Nucleus accumbens (tissue), 56 donors: ENCODE results near the gene ISG20L2.
A peak's percentile ranks its signal among the peaks of the same experiment; 100 is the strongest.

Experiments
- DNase-seq, 56 donors: peaks; one replicate each; lab custom pipeline; 2025; lab: John Stamatoyannopoulos, UW

Gene ISG20L2

DNA sequence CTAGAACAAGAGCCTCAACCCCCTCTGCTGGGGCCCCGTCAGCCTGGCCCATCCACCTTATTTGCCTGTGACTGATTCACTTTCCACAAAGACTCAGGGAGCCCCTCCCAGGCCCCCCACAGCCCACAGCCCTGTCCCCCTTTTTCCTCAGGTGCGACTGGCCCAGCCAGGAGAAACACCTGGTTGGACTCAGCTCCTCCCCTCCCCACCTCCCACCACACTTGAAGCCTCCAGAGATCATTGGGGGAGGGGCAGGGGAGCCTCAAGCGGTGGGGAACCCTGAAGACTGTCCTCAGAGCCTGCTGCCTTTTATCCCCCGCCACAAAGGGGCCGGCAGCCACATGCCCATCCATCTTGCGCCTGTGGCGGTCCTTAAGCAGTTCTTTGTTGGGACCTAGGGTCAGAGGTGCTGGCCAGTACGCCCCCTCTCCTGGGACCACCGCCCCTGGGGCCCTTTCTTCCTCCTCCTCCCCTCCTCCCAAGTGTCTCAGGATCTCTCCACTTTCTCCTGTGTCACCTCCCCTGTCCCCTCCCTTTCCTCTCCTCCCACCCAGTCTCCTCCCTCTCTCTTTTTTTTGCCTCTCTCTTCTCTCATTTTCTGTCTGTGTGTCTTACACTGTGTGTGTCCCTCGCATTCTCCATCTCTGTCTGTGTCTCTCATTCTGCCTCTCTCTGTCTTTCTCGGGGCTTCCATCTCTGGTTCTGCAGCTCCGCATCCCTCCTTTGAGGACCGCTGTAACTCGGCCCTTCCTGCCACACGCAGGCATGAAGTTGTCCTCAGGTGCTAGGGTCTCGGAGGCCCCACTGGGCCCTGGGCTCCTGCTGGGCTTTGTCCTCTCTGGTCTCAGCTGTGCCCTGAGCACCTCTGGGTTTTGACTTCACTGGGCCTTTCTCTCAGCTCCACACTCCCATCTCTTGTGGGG is 35.4 kb downstream of the ISG20L2 start:
- no peak for DNase-seq

DNA sequence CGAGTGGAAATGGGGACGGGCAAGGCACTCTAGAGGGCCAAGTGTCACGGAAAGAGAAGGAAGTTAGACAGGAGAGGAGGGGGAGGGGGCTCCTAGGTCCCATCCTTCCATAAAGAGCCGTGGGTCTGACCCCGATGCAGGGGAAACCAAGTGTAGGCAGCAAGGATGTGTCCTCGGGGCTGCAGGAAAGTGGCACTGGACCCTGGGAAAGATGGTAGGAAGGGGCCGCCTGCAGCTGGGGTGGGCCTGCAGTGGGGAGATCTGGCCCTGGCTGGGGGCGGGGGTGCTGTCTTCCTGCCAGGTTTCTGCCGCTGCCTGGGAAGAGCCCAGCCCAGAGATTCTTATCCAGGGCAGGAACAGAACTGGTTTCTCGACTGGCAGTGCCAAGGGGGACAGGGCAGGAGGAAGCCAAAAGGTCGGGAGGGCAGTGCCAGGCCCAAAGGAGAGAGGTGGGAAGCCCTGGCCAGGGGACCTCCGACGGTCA is 36.1 kb downstream of the ISG20L2 start:
- no peak for DNase-seq

DNA sequence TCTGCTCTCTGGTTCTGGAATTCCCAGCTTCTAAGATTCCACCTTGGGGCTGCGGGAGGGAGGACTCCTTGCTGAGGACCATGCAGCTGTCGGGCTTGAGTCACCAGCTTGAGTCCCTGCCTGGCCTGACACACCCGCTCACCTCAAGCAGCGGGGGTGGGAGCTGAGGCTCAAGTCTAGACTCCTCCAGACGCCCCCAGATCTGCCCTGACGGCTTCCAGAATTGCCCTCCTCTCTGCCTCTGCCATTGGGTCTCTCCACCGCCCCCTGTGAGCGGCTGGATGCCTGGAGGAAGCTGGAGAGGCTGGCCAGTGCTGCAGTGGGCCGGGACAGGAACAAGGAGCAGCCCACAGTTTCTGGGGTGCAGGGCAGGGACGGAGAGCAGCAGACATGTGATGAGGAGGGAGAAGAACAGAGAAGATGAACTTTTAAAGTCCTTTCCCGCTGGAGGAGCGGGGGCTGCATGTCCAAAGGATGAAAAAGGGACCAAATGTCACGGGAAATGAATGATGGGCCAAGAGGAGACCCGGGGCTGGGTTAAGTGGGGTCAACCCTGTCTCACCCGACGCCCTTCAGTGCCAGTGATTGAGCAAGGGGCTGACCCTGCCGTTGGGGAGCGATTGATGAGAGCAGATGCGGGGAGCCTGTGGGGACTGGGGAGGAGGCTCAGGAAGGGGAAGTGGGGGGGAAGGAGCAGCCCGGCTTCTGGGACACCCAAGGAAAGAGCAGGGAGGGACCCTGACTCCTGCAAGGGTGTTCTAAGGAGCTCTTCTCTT is 36.7 kb downstream of the ISG20L2 start:
- DNase-seq, result no peak

DNA sequence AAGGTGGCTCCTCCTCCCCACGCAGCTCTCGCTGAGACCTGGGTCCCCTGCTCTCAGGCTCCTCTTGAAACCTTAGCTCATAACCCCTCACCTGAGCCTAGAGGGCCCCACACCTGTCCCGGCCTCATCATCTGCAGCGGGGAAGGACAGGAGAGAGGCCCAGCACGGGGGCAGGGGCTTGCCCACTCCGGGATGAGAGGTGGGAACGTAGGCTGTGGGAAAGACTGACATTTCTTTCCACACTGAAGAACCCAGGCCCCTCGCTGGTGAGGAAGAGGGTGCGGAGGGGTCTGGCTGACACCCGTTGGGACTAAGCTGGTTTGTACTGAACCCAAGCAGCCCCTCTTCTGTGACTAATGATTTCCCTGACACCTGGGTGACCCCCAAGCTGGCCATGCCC is 37.4 kb downstream of the ISG20L2 start:
- no peak for DNase-seq

DNA sequence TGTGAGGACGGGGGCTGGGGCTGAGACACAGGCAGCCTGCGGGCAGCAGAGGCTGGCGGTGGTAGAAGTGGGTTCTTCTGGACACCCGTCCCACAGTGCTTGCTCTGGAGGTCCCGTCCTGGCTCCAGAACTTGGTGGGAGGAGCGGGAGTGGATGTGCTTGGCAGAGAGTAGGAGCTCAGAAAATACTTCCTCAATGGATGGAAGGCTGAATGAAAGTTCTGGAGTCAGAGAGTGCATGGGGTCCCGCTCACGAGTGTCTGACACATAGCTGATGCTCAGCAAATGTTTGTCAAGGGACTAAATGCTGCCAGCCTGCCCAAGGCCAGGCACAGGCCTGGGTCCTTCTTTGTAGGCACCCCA is 37.9 kb downstream of the ISG20L2 start:
- no peak for DNase-seq

DNA sequence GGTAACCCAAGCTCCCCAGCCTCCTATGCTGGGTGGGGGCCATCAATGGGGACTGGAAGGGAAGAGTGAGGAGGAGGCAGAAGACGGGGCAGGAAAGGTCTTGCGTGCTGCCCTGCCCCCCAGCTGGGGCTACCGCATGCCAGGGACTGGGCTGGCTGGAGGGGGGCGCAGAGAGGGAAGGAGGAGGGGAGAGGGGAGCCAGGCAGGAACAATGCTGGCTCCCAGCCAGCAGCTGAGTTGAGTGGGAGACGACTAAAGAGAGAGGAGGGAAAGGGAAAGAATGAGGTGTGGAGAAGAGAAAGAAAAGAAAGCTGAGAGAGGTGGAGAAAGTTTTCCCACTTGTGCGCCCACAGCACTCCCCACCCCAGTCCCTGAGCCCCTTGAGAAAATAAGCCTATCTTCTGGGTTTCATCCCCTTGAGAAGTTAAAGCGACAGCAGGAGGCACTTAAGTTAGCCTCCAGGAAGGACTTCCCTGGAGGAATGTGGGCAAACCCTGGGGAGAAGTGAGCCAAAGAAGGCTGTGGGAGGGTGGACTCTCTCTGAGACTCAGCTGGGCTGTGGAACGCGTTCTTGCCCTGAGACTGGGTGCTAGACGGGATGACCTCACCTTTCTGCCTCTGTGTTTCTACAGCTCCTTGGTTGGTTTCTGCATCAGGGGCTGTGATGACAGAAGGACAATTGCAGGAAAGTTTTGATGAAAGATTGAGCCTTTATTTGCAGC is 38.5 kb downstream of the ISG20L2 start:
- no peak for DNase-seq

DNA sequence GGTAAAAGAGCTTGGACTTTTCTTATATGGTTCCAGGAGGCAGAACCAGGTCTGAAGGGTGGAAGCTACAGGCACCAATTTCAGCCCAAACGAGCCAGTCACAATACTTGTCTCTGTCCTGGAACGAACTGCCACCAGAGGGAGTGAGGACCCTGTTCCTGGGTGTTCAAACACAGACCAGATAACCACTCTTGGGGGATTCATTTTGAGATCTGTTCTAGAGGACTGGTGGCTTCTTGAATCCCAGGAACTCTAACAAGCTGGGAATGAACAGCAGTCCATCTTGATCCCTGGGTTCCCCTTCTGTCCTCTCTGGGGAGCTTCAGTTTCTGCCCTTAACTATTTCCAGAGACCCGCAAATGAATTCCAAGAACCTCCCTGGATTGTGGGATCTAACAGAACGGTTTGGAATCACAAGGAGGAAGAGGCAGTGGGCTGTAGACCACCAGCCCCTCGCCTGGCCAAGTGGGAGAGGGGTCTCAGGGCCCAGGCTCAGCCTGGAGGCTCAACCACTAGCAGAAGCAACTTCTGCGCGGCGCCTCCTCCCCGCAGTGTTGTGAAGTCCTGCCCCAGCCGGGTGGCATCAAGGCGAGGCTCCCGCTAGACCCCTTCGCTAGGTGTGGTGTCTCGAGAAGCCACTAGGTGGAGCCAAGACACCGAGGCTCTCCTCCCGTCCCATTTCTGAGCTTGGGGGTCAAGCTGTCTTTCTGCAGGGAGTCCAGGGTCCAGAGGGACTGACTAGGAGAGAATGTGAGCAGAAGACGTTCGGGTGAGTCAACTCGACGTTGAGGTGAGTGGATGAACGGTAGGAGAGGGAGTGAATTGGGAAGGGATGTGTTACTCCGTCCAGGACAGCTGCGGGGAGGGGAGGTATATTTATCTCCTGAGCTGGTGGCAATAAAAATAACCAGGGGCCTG is 39.3 kb downstream of the ISG20L2 start:
- DNase-seq, result peak in 48 of 56 donors; percentile 9 to 79 (median 42)

DNA sequence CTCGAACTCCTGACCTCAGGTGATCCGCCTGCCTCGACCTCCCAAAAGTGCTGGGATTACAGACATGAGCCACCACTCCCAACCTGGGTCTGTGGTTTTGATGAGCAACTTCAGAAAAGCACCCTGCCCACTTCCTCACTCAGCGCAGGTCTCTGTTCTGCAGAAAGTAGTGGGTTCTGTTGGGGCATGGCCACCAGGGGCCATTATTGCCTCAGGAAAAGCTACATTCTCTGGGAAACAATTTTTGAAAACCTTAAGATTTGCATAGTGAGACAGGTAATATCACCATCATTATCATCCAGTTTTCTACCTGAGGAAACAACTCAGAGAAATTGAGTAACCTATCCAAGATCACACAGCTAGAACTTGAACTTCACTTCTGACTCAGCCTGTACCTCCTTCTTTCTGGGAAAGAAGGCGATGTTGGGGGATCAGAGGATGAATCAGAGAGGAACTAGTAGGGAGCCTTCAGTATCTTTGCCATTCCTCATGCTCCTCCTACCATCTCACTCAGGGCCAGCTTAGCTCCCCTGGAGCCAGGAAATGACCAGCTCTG is 44.3 kb downstream of the ISG20L2 start:
- DNase-seq, result no peak

DNA sequence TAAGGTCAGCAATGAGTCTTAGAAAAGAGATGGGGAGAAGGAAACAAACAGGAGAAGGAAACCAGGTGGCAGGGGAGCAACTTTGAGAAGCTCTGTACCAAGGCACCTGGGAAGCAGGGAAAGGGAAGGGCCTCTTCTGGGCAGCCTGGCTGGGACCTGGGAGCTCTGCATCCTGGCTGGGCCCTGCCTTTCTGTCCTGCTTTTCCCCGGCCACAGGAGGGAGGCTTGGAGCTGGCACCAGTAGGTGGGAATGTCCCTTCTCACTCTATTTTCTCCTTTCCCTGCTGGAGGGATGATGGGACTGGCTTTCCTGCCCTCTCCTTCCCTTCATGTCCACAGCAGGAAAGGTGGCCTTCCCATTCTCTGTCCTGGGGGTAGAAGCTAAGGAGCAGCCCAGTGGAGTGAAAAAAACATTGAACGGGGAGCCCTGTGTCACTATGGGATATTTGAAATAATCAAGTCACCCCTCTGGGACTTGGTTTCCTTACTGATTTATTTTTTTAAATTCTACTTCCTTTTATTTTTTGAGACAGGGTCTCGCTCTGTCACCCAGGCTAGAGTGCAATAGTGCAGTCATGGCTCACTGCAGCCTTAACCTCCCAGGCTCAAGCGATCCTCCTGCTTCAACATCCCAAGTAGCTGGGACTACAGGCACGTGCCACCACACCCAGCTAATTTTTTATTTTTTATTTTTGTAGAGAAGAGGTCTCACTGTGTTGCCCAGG is 46.2 kb downstream of the ISG20L2 start:
- no peak for DNase-seq

DNA sequence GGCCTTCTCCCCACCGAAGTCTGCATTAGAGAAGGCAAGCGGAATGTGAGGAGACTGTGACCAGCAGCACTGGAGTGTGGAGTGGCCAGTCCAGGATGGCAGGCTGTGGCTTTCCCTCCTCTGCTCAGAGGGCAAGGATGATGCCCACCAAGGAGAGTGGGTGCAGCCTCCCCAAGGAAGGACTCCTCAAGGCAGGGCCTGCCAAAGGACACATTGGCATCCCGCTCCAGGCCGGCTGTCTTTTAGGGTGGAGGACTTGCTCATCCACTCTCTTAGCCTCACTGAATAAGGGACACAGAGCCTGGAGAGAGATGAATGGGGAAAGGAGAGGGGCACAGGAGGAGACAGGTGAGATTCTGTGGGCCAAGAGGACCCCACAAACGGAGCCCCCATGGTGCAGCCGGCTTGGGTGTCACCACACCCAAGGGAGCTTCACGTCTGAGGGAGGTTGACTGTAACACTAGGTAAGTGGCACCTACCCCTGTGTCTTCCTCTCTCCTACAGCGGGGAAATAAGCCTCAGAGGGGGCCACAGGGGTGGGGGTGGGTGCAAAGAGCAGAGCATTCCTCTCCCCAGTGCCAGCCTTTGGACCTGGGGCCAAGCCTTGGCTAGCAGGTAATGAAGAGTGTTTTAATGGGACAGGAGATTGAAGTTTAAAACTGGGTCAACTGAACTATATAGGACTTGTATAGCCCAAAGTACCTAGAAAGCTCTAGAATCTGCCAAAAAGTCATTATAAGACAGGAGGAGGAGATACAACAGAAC is 47.2 kb downstream of the ISG20L2 start:
- DNase-seq, result no peak

DNA sequence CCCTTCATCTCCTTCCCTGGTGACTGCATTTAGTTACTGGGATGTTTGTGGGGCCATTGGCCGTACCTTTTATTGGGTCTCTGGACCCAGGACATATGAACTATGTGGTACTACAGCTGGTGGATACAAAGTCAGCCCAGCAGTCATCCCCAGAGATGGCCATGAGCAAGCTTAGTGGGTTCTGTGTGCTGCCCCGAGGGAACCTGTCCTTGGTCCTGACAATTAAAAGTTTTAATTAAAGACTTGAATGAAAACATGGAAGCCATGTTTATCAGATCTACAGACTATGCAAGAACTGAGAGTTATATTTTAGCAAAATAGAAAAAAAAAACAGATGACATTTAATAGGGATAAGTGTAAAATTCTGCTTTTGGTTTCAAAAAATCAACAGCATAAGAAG is 48.5 kb downstream of the ISG20L2 start:
- no peak for DNase-seq

DNA sequence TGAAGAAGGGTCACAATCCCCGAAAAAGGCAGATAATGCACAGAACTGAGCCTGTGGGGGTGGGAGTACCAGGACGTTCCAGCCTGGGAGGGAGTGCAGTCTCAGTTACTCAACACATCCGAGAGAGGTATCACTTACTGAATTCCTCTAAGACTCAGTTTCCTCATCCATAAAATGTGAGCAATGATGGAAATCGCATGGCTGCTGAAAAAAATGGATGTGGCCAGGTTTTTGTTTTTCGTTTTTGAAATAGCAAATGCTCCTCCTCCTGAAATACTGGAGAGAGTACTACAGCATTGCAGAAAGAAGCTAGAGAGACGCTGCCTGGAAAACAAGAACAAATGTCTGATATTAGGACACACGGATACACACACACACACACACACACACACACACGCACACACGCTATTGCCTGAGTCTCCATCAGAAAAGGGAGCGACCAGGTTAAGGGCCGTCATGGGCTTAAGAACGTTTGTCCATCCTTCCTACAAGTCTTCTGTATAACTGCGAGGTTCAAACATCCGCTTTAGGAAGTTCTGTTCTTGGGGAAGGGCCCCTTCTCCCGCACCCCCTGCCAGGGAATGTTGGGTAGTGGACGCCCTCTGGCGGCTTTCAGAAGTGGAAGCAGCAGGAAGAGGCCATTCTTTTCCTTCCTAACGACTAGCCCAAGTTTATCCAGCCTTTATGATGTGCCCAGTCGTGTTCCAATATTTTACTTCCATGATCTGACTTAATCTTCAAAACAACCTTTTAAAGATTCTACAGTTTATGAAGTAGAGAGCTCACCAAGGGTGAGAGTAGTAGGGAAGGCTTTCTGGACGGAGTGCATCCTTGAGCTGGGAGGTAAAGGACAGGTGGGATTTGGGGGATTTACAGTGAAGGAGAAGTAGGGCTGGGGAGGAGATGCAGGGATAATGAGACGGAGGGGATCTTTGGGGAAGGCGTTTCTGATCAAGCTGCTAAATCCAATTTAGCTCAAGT is 50.7 kb downstream of the ISG20L2 start:
- peak in 47 of 56 donors; percentile 9 to 82 (median 45) for DNase-seq

DNA sequence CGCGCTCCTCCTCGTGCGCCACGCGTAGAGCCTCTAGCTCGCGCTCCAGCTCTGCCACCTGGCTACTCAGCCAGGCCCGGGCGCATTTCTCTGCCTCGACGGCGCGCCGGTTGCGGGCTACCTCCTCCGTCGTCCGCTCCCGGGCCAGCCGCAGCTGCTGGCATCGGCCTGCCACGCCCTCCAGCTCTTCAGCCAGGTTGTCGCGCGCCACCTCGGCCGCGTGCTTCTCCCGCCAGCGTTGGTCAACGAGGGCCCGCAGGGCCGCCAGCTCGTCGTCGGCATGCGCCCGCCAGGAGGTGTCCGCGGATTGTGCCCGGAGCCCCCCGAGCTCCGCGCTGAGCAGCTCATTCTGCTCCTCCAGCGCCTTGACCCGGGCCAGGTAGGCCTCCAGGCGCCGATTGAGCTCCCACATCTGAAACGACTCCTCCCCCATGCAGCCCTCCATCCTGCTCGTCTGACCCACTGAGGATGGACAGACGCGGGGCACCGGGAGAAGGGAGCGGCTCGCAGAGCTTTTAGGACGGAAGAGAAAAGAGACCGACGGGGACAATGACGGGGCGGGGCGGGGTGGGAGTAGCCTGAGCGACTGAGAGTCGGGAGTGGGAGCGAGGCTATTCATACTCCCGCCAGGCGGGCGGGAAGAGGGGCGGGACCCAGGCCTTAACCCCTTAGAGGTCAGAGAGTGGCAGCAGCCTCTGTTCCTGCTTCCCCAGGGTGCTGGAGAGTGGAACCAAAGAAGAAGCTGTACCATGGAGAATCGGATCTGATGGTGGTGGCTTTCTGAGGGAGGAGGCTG is 51.5 kb downstream of the ISG20L2 start, which contains the start of gene NES:
TSS of gene NES (minus strand) at position 588 of the 796 bp plus-strand sequence. CDS start at position 445, 143 bp downstream.
- peak in 43 of 56 donors; percentile 18 to 75 (median 39) for DNase-seq

DNA sequence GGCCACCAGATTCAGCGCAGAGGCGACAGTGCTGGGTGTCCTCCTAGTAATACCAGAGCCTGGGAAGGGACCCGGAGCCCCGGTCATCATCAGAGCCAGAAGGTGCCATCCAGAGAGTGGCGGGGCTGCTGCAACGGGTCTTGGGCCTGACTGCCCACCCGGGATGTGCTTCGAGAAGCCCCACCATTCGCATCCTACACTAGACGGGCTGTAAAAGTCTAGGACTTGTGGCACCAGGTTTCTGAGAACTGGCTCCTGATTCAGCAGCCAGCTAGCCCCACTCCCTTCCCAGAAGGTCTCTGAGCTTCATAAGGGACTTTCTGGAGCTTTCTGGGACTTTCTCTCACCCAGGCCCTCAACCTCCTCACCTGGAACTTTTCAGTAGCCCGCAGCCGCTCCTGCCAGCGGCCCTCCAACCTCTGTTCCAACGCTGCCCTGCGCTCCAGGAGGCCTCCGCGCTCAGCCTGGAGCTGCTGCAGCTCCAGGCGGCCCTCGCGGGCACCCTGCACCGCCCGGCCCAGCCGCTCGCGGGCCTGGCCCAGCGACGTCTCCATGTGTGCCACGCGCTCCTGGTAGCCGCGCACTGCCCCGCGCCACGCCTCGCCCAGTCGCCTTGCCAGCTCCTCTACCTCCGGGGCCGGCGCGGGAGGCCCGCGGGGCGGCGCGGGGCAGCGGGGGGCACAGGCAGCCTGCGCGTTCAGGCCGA is 52.3 kb downstream of the ISG20L2 start:
- DNase-seq, result peak in 5 of 56 donors; percentile 6 to 43 (median 27)
